CD4-positive, alpha-beta T cell treated with Interleukin-4 for 1 hour (primary cell): ENCODE data around the gene NUP210.
A peak's percentile ranks its signal among the peaks of the same experiment; 100 is the strongest.
"Not testable (repeated sequence)": the region's sequence is repeated elsewhere in the genome, so short reads cannot be mapped to it uniquely, and the experiment has no call there.

Experiments
- DNase-seq, 2 donors: peaks; one replicate each; pipeline ENCODE4 v3.0.0-alpha.2; 2020 to 2022

Gene NUP210

DNA sequence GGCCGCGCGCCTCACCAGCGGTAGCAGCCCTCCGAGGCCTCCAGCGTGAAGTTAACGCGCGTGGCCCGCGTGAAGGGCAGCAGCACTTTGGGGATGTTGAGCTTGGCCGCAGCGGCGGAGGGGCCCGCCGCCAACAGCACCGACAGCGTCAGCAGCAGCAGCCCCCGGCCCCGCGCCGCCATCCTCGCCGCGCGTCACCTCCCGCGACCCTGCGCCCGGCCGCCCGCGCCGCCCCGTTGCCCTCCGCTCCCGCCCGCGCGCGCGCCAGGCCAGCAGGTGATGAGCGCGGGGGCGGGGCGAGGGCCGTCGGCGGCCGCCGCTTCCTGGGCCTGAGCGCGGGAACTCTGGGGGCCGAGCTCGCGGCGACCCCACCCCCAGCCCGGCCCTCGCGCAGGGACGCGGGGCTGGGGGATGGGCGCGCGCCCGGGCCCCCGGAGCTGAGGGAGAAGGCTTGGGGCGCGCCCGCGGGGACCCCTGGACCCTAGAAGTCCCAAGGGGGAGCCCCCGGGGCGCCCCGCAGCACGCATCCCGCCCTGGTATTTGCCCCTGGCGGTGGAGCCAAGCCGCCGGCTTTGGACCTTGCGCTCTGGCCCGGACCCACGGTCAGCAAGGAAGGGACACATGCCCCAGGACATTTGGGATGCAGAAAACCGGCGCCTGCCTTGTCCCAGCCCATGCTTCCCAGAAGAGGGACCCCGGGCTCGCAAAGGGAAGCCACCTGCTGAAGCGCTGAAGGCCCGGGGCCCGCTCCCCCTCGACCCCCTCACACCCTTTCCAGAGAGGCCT is at the start of gene NUP210:
Gene NUP210 (minus strand): TSS at position 278 of the 786 bp plus-strand sequence. CDS start 96 bp downstream, at position 182.
- DNase-seq, result peak; percentile 30 to 45

DNA sequence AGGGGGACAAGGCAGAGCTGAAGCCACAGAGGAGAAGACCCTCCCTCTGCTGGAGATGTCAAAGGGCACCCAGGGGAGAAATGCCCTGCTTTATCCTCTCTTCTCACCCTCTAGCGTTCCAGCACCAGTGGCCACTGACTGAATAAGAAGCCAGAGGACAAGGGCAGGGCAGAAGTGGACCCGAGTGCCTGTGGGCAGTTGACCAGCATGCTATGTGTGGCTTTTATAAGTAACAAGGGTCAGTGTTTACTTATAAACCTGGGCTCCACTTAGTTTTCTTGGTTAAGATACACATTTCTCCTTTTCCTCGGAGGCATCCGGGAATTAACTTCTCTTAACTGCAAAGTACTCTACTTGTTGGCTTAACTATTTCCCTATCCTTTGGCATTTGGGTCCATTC is 46.7 kb upstream of the NUP210 start:
- no peak for DNase-seq

DNA sequence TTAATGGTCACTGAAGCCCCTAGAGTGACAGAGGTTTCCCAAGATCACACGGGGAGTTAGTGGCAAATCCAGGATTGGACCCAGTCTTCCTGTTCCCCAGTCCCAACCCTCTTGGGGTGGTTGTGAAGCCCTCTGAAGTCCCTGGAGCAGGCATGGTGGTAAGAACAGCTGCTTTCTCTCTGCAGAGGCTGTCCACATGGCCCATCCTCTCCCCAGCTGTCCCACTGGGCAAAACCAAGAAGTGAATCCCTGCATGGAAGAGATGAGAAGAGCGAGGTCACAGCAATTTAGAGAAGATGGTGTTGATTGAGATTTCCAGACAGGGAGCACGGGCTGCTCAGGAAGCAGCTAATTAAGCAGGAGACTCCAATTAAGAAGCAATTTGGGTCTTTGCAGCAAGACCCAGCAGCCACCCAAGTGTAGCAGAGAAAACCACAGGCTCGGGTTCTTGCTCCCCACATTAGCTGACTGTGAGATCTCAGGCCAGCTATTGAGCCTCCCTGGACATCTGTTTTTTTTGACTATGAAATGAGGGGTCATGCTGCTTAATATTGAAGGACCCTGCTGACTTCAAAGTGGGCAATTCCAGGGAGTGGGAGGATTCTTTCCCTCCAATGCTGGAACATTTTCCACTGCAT is 45.2 kb upstream of the NUP210 start:
- no peak for DNase-seq

DNA sequence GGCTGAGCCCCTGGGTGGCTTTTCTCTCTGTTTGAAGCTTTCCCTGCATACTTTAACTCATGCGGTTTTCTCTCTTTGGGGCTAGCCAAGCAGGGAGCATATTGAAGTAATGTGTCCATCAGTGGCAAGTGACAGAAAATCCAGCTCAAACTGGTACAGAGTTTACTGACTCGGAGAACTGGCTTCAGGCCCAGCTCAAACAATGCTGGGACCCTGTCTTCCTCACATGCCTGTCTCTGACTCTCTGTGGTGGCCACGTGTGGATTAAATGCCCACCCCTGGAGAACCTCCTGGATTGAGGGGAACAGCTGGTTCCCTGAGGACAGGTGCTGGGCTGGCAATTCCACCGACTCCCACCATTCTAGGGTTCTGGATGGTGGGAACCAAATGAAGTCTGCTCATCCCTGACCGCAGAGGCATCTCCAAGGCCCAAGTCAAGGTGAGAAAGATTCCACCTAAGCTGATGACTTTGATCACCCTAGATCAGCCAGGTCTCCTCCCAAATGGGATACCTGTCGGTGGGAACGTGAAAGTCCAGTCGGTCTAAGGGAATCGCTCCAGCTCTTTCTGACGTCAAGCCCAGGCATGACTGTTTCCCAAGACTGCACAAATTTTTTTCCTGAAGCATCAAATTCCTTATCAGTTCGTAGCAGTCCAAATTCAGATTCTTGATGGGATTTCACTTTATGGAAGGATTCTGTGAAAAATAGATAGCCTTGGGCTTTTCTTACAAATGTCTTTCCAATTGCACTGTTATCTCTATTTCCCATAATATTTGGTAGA is 43.7 kb upstream of the NUP210 start:
- no peak for DNase-seq

DNA sequence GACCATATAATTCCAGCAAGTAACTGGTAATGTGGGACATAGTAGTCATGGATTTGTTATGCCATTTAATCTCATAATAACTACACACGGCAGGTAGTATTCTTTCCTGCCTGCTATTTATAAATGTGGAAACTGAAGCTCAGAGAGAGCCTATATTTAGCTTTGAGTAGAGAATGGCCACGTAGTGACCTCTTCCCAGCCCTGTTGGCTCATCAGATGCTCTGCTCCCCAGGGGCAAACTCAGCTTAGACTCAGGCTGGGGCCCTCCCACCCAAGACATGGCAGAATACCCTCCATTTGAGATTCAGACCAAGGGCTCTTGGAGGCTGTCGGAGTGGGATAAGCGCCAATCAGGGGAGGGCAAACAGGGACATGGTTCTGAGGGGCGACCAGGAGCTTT is 42.7 kb upstream of the NUP210 start:
- no peak for DNase-seq

DNA sequence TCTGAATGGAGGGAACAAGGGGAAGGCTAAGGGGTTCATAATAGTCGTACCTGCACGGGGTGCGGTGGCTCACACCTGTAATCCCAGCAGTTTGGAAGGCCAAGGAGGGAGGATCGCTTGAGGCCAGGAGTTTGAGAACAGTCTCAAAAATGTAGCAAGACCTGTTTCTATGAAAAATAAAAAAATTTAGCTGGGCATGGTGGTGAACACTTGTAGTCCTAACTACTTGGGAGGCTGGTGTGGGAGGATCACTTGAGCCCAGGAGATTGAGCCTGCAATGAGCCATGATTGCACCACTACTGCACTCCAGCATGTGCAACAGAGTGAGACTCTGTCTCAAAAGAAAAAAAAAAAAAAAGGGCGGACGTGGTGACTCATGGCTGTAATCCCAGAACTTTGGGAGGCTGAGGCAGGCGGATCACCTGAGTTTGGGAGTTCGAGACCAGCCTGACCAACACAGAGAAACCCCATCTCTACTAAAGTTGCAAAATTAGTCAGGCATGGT is 42.1 kb upstream of the NUP210 start:
- no peak for DNase-seq

DNA sequence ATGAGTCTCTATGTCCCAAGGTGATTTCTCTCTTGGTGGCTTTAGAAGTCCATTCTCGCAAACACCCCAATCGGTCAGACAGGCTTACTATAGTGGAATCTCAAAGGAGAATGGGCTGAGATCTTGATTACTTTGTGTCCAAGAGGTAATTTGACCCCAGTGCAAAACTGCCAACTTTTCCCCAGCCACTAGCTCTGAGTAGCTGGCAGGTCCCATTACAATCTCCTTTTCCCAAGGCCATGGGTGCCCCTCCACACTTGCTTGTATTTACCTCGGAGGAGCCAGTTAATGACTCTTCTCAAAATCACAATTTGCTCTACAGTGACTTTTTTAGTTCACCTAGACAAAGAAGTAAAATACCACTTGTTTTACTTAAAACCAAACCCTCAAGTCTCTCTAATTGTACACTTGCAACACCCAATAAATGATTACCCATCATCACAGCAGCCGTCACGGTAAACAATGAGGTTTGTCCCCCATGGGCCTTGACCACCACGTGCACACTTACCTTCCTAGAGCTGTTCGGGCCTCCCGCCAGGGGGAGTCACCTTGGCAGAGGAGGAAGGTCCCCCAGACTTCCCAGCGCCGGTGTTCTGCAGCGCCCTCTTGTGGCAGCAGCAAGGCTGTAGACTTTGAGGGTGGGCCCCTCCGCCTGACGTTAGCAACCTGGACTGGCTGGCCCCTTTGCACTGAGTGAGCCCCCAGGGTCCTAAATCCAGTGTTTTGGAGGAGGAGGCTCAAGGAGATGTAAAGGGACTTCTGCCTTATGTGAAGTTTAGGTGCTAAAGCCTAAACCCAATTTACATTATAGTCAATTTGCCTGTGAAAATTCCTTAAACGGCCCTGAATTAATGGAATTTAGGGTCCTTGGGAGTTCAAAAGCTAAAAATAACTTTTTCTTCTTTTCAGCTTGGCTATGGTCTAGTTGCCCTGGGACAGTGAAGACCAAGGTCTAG is 41.3 kb upstream of the NUP210 start:
- peak; percentile 74 to 79 for DNase-seq

DNA sequence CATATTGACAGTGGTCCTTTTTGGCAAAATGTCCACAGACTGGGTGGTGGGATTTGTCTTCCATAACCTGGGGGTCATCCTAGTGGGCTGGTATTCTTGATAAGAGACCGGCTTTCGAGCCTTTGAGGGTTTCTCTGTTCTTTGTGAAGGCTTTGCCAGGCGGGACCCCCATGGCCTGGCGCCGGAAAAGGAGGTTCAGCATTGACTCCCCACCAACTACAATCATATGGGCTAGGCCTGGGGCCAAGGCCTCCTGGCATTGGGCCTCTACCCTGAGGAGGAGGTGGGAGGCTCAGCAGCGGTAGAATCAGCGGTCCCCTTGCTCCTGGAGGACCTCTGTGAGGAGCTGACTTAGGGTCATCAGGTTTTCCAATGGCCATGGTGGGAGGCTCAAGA is 40.2 kb upstream of the NUP210 start:
- DNase-seq, result no peak

DNA sequence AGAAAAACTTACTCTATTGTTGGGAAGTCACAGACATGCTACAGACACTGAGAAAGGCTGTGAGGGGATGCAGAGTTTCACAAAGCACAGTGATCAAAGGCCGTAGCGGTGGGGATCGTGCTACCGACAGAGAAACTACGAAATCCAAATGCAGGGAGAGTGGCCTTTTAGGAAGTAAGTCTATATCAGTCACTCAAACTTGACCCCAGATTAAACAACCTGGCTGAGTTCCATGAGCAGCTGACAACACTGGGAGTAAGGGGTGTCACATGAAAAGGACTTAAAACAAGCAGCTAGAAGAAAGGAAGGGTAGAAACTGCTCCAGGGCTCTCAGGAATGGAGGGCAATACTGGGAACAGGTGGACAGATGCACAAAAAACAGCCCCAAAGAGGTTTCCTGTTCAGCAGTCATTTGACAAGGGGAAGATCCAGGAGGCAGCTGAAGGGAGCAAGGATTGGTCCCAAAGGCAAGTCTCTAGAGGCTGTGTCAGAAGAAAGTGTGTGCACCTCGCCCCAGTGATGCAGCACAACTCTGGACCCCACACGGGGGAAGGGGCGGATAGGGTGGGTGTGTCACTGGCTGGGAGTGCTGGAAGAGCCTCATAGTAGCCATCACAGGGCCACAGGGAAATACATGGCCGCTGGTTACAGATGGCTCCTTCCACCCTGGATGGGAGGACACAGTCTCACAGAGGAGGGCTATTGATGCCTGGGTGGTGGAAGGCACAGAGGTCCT is 39.7 kb upstream of the NUP210 start:
- no peak for DNase-seq

DNA sequence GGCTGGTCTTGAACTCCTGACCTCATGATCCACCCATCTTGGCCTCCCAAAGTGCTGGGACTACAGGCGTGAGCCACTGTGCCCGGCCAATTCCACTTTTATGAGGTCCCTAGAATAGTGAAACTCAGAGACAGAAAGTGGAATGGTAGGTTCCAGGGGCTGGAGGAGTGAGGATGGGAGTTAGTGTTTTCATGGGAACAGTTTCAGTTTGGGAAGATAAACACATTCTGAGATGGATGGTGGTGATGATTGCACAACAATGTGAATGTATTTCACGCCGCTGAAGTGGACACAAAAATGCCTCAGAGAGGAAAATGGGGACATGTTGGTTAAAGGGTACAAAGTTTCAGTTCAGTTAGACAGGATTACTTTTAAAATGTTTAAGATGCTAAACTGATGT is 37.5 kb upstream of the NUP210 start:
- no peak for DNase-seq

DNA sequence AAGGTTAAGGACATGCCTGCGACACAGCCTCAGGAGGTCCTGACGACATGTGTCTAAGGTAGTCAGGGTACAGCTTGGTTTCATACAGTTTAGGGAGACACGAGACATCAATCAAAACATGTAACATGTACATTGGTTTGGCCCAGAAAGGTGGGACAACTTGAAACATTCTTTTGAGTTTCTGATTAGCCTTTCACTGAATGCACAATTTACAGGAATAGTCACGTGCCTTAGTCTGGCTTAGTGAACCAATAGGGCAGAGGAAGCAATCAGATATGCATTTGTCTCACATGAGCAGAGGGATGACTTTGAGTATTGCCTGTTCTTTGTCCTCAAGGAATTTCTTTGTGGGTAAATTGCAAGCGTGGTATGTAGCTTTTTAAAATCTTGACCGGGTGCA is 35.5 kb upstream of the NUP210 start:
- DNase-seq, result no peak

DNA sequence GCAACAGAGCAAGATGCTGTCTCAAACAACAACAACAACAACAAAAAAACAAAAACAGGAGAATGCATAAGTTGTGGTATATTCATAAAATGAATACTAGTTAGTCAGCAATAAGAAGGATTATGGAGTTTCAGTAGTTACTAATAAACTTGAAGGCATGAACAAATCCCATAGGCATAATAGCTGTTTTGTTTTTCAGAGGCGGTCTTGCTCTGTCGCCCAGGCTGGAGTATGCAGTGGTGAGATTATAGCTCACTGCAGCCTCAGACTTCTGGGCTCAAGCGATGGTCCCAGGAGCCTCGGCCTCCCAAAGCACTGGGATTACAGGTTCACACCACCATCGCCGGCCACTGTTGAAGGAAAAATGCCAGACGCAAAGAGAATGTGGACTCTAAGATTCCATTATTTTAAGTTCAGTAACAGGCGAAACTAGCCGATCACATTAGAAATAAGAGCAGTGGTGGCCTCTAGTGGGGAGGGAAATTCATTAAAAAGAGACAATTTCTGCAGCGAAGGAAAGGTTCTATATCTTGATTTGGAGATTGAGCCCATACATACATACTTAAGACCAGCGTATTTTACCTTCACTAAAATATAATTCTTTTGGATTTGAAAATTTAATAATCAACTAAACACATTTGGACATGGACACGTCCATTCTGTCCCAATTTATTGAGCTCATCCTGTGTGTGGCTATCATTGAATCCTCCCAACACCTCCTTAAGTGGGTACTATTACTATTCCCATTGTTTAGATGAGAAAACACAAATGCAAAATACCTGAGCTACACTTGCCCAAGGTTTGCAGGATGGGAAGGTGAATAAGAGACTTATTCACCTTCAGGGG is 32.6 kb upstream of the NUP210 start:
- peak; percentile 37 to 75 for DNase-seq

DNA sequence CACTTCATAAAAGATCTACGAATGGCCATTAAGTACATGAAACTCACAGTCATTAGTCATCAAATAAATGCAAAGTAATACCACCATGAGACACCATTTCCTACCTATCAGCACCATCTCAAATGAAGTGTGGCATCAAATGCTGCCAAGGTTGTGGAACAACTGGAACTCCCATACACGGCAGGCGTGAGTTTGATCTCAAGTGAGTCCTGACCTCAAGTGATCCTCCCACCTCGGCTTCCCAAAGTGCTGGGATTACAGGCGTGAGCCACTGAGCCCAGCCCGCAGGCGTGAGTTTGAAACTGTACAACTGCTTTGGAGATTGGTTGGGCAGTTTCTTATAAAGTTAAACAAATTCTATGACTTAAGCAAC is 31.2 kb upstream of the NUP210 start:
- DNase-seq, result peak in 1 of 2 donors; percentile 28

DNA sequence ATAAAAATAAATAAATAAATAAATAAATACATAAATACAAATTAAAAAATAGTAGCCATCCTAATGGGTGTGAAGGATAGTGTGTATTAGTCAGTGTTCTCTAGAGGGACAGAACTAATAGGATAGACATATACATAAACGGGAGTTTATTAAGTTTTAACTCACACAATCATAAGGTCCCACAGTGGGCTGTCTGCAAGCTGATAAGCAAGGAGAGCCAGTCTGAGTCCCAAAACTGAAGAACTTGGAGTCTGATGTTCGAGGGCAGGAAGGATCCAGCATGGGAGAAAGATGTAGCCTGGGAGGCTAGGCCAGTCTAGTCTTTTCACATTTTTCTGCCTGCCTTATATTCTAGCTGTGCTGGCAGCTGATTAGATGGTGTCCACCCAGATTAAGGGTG is 22.8 kb upstream of the NUP210 start:
- not testable (repeated sequence) for DNase-seq

DNA sequence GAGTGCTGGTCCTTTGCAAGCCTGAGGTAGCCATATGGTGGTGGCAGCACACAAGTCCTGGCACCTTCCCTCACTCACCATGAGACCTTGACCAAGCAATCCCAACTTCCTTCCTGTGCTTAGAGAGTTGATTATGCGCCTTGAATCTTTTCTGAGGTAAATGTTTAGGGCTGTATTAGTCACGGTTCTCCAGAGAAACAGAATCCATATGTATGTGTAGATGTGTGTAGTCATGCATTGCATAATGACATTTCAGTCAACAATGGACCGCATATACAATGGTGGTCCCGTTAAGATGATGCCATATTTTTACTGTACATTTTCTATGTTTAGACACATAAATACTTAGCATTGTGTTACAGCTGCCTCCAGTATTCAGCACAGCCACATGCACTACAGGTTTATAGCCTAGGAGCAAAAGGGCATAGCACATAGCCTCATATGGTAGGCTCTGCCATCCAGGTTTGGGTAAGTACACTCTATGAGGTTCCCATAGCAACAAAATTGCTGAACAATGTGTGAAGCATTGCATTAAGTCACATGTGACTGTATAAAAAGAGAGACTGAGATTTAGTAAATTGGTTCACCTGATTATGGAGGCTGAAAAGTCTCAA is 20.2 kb upstream of the NUP210 start:
- DNase-seq, result no peak

DNA sequence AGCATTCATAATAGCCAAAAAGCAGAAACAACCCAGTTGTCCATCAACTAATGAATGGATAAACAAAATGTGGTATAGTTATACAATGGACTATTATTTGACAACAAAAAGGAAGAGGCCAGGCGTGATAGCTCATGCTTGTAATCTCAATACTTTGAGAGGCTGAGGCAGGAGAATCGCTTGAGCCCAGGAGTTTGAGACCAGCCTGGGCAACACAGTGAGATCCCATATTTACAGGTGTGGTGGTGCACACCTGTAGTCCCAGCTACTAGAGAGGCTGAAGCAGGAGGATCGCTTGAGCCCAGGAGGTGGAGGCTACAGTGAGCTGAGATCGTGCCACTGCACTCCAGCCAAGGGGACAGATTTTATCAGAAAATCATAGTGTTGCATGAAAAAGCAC is 16.1 kb upstream of the NUP210 start:
- DNase-seq, result not testable (repeated sequence)

DNA sequence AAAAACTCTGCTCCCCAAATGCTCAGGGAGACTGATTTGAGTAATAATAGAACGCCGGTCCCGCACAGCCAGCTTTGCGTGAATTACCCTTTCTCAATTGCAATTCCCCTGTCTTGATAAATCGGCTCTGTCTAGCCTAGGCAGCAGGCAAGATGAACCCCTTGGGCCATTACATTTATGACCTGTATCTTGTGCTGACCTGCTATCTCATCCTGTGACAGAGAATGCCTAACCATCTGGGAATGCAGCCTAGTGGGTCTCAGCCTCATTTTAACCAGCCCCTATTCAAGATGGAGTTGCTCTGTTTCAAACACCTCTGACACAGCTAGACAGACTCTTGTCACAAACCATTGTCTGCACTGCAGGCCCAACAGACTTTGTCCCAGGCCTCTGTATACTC is 13.8 kb upstream of the NUP210 start:
- DNase-seq, result no peak

DNA sequence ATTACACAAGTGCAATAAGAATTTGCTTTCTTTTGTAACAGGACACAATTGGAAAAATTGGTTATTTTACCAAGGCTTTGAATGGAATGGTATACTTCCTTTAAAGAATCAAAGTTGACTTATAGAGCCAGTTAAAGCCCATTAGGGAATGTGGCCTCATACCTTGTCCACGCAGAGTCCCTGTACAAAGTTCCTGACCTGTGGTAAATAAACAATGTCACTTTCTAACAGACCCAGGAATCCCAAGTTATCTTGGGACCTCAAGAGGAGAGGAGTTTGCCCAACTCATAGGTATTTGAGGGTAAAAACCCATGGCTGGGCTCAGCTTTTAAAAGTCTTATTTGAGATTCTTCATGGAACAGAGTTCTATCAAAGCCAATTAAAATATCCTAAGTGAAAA is 12.0 kb upstream of the NUP210 start:
- DNase-seq, result no peak

DNA sequence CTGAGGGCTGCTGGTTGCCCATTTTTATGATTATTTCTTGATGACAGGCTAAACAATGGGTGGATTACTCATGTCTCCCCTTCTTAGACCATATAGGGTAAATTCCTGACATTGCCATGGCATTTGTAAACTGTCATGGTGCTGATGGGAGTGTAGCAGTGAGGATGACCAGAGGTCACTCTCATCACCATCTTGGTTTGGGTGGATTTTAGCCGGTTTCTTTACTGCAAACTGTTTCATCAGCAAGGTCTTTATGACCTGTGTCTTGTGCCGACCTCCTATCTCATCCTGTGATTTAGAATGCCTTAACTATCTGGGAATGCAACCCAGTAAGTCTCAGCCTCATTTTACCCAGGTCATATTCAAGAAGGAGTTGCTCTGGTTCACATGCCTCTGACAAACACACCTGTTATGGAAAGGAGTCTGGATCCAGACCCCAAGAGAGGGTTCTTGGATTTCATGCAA is 10.3 kb upstream of the NUP210 start:
- not testable (repeated sequence) for DNase-seq

DNA sequence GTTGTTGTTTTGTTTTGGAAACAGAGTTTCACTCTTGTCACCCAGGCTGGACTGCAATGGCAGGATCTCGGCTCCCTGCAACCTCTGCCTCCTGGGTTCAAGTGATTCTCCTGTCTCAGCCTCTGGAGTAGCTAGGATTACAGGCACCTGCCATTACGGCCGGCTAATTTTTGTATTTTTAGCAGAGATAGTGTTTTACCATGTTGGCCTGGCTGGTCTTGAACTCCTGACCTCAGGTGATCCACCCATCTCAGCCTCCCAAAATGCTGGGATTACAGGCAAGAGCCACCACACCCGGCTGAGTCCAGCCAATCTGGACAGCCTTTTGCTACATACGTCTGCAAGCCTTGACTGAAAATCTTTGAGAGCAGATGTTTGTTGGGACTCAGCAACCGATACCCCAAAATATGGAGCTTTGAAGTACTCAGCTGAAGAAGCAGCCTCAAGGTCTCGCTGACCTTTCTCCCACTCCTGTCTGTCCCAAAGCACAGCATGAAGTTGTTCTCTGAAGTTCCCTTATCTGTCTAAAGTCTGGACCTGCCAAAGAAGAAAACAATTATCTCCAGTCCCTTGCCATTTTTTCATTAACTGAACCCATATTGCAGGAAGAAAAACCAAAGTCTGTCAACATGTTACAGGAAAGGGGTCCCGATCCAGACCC is 9.6 kb upstream of the NUP210 start:
- DNase-seq, result no peak
